Stimulated activated CD4-positive, alpha-beta T cell treated with anti-CD3 and anti-CD28 coated beads, Interleukin-1b, Interleukin-23, amount 100 ng/mL, for 24 hours (primary cell): ENCODE data around the gene IL2RA.
A peak's percentile ranks its signal among the peaks of the same experiment; 100 is the strongest.
"Not testable (repeated sequence)": the region's sequence is repeated elsewhere in the genome, so short reads cannot be mapped to it uniquely, and the experiment has no call there.

Experiments used
- DNase-seq, 4 experiments: peaks; one replicate each; pipeline ENCODE4 v3.0.0-alpha.2; 2020; ENCODE audit warnings: low read depth in 4 of 4, low spot score in 1 of 4

IL2RA gene

DNA sequence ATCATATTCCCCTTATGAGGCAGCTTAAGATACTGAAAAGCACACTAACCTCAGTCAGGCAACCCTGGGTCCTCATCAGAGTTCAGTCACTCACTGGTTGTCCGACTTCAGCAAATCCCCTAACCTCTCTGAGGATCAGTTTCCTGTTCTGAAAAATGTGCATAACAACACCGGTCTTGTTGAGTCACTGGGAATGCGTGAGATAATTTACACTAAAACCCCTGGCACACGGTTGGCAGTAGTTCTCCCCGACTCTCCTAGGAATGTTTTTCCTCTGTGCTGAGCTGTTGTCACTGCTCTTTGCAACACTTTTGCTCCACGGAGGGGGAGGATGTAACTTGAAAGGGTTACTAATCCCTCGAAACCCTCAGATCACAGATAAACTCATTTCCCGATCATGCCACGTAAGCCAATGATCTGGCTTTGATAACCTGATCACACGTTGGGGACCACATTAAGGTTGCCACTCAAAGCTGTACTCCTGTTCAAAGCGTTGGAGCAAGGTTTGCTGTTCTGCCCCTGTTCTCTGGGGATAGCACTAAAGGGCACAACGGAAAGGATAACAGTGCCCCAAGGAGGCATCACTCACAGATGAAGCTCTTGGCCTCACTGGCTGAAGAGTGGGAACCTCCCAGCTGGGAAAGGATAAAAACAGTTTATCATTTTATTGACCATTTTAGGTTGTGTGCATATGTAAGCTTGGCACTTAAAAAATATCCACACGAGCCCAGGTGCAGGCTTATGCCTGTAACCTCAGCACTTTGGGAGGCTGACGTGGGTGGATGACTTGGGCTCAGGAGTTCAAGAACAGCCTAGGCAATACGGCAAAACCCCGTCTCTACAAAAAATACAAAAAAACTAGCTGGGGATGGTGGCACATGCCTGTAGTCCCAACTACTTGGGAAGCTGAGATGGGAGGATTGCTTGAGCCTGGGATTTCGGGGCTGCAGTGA is 21.6 kb upstream of the IL2RA start:
- DNase-seq, result peak in 2 of 4 experiments; percentile 53 to 69

DNA sequence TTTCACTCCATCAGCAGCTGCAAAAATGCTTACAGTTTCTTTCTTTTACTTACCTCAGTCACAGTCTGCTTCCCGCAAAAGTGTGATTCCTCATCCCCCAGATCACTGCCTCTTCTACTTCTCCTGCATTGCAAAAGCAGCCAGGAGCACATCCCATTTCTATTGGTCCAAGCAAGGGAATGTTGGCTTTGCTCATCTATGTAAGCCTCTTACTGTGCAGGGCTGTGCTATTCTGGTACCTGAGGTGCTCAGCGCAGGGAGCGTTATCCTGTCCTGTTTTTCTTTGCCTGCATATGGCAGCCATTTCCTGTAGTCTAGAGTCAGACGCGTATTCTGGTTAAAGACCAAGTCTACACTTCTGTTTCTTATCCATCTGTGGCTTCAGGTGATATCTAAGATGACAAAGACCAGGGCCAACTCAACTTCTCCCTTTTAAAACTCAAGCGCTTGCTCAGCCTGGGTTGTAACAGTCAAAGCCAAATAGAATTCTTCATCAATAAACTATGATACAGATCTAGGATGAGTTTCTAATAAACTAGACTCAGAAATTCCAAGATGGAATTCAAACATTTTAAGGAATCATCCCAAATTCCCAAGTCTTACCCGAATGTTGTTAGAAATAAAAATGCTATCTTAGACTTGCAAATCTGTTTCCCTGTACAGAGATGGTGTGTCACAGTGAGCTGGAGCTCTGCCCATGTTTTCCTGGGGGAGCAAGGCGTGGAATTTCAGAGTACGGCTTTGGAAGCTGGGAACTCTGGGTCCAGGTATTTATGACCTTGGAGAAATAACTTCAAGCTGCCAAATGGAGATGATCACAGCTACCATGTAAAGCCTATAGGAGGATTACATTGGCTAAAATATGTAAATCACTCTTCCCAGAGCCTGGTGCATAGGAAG is 20.6 kb upstream of the IL2RA start:
- no peak for DNase-seq

DNA sequence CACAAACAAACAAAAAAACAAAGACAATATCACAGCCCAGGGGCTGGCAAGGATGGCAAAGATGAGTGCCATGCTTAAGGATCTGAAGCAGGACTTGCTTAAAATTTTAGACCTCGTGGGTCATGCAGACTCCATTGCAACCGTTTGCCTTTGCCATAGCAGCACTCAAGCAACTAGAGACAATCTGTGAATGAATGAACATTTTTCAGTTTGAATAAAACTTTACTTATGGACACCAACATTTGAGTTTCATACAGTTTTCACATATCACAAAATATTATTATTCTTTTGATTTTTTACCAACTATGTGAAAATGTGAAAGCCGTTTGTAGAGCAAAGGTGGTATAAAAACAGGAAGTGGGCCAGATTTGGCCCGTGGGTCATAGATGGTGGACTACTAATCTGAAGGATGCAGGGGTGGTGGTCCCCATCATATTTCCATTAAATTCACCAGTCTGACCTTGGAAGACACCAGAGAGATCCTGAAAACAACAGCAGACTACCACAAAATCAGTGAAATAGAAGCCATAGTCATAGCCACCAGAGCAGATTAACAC is 18.3 kb upstream of the IL2RA start:
- no peak for DNase-seq

DNA sequence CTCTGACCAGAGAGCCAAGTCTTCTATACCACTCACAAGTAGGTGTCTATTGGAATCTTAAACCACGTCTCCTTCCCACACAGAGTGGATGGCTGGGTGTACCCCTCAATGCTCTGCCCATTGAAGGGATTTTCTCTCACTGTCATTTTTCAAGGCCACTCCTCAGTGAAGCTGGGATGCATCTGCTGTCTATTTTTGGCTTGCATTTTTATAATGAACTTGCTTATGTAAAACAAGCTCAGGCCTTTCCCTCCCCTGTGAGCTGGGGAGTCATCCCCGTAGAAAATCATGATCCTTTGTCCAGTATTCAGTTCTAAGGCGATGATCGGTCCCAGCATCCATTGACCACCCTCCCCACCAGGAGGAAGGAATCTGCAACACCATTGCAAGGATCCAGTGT is 16.9 kb upstream of the IL2RA start:
- no peak for DNase-seq

DNA sequence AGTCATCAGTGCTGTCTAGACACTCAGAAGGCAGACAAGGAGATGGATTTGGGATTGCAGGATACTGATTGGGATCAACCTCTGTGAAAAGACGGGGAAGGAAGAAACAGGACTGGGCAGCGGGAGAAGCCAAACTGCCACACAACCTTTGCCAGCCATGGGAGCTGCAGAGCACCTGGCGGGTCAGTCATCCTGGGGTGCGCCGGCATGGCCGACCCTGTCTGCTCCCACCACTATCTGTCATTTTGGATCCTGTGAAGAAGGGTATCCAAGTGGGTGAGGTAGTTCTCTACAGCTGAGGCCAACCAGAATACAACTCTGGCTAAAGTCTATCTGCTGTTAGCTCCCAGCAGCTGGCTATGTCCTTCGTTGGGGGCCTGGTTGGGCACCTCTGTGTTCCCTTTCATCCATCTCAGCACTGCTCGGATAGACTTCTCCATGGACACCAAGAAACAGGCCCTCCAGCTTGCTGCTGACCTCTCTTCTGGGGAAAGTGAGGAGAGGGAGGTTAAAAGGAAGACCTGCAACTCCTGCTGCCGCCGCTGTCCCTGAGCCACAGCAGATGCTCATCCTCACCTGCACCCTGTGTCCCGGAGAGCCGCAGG is 15.0 kb upstream of the IL2RA start:
- DNase-seq, result no peak

DNA sequence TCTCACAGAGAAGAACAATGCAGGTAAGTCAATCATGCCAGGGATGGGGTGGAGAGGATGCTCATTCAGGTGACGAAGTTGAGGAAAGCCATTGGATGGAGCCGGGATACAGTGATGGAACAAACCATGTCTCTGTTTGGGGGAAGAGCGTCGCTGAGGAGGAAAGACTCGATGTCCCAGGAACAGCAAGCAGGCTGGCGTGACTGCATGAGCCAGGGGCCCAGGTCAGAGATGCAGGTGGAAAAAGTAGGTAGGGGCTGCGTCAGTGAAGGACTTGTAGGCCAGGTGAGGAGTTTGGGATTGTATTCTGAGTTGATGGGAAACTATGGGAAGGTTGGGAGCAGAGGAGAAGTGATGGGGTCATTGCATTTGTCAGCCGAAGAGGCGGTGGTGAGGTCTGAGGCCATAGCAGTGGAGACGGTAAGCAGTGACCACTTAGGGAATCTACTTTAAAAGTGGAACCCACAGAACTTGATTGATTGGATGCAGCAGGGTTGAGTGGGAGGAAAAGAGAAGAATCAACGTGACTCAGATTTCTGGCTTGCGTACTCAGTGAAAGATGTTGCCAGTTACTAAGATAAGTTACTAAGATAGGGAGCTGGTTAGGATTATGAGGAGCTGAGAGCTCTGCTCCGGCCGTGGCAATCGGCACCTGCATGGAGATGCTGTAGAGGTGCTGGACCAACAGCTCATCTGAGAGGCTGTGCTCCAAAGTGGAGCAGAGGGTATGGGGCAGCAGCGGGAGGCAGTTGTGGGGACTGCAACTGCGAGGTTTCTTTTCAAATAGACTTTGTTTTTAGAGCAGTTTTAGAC is 12.5 kb upstream of the IL2RA start:
- DNase-seq, result no peak

DNA sequence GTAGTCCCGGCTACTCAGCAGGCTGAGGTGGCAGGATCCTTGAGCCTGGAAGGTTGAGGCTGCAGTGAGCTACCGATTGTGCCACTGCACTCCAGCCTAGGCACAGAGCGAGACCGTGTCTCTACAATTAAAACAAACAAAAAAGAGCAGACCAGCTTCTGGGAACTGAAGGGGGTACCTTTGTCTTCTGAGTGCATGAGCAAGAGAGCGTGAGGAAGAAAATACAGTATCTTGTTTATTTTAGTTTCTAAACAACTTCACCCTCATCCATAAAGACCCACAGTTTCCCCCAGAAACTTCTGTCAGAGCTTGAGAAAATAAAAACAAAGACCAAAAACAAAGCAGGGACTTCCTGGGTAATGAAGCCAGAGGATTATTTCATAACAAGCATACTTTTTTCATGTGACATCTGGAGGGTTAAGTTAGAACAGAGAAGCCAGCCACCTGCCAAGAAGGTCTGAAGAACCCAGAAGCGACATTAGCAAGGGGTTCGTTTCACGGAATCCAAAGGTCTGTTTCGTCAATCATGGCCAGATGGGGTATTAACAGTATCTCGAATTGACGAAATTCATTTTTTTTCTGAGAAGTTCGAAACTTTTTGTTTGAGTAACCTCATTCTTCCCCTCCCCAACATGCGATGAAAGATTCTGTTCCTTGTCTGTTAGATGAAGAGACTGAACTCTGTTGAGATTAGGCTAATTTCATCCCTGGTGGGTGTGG is 10.2 kb upstream of the IL2RA start:
- DNase-seq, result no peak

DNA sequence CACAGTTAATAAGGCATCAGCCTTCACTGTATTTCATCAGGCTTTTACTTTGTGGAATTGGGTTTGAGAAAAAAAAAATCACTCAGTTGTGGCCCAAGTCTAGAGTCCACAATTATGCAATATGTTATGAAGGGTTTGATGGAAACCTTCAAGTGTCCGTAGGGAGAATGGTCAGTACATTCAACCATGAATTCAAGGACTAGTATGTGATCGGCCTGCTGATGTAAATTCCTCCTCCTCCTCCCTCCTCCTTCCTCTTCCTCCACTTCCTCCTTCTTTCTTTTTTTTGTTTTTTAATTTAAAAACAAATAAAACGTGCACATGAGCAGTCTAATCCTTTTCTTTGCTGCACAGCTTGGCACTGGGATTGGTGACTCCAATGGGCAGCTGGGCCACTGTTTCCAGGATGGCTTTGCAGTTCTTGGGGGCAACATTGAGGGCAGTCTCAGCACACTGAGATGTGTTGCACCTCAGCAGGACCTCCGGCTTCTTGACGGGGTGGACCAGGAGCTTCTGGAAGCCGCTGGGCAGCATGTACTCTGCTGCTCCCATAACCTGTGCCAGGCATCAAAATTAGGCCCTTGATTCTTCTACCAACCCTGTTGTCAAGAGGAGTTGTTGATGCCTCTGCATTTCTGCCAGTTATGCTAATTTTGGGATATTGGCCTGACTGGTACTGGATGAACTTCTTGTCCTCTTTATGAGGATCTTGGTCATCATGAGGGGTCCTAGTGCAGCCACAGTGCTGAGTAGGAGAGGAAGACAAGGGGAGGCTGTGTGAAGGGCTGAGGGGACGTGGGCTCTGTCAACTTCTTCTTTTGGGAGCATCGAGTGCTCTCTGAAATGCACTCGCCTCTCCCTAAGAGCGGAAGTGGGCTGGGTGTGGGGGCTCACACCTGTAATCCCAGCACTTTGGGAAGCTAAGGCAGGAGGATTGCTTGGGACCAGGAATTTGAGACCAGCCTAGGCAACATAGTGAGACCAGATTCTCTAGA is 9.3 kb upstream of the IL2RA start:
- DNase-seq, result no peak

DNA sequence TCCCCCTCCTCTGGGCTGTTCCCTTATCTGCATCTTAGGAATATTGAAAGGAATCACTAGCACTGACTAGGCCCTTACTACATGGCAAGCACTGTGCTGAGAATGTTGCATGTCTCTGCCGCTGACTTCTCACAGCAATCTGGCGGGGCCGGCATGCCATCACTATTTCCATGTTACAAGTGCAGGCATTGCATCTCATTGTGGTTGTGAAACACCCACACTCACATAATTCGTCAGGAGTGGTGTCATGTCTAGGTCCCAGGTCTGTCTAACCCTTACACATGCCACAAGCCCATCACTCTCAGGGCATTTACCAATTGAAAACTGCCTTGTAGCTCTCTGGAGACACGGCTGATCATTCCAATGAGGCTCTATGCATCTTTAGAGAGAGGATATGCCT is 8.5 kb upstream of the IL2RA start:
- DNase-seq, result peak in 2 of 4 experiments; percentile 67 to 77

DNA sequence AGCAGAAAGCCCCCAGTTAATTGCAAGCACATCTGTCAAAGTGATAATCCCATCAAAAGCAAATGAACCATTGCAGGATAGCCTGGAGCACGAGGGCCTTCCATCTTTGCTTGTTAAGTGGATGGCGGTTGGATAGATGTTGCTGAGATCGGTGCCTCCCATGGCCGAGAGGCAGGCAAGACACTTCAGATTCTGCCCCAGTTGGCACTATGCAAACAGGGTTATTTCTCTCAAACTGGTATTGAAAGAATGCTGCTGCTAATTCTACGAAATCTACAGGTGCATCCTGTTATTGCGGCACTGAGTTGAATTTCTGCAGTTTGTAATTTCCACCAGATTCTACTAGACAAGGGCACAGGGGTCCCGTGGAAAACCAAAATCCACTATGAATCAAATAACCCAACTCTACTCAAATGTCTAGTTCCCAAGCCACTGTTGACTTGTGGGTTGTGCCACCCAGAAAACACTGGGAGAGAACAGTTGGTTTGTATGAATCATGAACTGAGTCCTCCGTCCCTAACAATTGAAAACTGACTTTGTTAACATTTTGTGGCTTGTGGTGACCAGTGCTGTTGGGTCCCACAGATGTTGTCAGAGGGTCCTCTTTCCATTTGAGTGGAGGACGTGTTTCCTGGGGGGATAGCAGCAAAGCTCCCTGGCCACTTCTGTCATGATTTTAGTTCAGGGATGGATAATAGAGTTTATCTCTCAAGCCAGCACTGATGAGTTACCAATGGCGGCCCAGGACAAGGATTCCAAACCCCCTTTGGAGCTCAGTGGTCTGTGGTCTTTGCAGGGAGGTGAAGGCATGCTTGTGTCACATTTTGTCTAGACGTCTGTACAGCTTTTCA is 7.1 kb upstream of the IL2RA start:
- DNase-seq, result no peak

DNA sequence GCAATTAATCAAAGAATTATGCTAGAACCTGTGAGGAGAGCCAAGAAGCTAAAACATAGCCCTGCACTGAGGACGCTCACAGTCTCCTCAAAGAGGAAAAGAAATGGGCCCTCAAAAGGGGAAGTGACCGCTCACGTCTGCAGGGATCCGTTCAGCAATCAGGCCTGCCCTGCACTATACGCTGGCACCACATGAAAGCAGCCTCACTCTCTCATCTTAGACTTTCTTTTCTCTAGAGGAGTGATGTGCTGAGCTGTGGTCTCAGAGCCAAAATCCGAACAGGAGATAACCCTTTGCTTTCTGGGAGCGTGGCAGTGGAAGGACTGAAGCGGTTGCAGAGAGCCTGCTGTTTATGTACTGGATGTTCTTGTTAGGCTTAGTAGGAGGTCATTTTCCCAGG is 6.3 kb upstream of the IL2RA start:
- no peak for DNase-seq

DNA sequence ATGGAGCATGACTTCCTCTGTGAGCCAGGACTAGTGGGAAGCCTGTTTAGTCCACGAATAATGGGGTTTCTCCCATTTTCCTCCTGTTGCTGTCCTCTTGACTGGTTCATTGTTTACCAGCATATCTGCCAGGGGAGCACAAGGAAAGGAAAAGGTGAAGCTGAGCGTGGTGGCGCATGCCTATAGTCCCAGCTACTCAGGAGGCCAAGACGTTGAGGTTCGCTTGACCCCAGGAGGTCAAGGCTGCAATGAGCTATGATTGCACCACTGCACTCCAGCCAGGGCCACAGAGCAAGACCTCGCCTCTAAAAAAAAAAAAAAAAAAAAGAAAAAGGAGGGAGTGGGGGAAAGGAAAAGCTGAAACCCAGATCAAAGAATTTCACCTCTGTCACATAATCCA is 5.8 kb upstream of the IL2RA start:
- no peak for DNase-seq

DNA sequence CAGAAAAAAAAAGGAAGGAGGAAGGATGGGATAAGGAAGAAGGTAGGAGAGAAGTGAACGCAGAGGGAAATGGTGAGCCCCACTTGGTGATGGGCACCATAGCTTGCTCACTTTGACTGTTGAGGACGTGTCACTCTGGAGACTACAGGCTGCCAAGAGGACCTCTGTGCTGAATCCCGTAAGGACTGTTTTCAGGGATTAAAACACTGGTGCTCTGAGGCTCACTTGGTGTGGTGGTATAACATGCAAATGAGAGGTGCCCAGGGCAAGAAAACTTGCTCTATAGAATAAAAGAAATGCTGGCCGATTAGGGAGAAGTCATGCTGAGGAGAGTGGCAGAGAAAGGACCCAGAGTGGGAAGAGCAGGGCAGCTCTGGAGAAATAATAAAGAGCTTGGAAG is 5.3 kb upstream of the IL2RA start:
- DNase-seq, result no peak

DNA sequence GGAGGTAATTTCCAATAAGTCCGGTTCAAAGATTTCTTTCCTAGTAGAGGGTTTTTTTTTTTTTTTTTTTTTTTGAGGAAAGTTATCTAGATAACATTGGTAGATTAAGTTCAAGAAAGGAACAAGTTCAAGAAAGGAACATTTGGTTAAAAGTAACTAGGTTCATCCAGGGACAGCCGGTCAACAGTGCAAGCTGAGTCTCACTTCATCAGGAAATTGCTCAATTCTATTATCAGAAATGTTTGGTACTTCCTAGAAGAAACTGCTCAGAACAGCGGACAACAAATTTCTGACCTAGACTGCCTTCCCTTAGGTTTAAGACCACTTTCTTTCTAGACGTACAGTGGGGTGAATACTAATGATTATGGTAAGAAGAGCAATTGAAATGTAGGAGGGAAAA is 3.7 kb upstream of the IL2RA start:
- DNase-seq, result no peak

DNA sequence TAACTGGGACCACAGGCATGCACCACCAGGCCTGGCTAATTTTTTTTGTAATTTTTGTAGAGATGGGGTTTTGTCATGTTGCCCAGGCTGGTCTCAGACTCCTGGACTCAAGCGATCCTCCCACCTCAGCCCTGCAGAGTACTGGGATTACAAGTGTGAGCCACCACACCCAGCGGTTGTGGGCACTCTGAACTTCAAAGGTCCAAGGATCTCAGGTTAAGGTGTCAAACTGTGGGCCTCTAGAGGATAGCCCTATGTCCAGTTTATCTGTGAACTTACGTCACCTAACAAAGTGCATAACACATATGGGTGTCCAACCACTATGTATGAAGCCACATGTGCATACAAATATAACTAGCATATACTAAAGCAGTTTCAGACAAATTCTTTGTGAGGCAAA is 3.2 kb upstream of the IL2RA start:
- no peak for DNase-seq

DNA sequence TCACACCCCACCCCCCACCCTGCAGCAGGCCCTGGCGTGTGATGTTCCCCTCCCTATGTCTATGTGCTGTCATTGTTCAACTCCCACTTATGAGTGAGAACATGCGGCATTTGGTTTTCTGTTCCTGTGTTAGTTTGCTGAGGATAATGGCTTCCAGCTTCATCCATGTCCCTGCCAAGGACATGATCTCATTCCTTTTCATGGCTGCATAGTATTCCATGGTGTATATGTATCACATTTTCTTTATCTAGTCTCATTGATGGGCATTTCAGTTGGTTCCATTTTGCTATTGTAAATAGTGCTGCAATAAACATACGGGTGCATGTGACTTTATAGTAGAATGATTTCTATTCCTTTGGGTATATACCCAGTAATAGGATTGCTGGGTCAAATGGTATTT is 2.6 kb upstream of the IL2RA start:
- not testable (repeated sequence) for DNase-seq

DNA sequence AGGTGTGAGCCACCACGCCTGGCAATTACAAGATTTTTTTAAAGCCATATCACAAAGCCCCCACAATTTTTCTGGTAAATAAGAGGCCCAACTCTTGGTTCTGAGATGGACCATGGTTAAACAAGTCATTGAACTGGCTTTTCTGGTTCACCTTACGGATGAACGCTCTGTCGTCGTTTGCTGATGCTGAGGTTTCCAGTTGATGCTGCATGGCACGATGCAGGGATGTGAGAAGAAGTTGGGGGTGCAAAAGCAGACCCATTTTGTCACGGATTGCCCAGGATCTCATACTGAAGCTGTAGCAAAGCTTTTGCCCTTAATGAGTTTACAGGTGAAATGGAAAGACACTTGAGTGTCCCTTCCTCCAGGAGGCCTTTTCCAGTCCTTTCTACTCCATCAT is 2.0 kb upstream of the IL2RA start:
- DNase-seq, result no peak

DNA sequence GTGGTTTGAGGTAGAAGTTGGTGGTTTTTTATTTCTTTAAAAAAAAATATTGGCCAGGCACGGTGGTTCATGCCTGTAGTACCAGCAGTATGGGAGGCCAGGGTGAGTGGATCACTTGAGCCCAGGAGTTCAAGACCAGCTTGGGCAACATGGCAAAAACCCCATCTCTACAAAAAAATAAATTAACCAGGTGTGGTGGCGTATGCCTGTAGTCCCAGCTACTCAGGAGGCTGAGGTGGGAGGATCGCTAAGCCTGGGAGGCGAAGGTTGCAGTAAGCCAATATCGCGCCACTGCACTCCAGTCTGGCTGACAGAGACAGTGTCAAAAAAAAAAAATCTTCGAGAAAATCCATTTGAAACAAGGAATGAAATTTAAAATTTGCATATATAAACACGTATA is 1.1 kb downstream of the IL2RA start:
- no peak for DNase-seq
